Measurements from ENCODE around the gene LARP1.
"Not testable (repeated sequence)": the region's sequence is repeated elsewhere in the genome, so short reads cannot be mapped to it uniquely, and the experiment has no call there.

Gene LARP1

GRCh38 chr5:154830596-154830995 lies 75.4 kb downstream of the LARP1 start:
- DNase-seq, result no peak

GRCh38 chr5:154831451-154831850 lies 76.3 kb downstream of the LARP1 start:
- DNase-seq, result no peak

- DNase-seq, result not testable (repeated sequence)
These were observed 77.6 kb downstream of the LARP1 start for GRCh38 chr5:154832804-154833203.

- DNase-seq, result no peak
These were observed 78.9 kb downstream of the LARP1 start for GRCh38 chr5:154834053-154834452.

GRCh38 chr5:154835701-154836052 lies 80.5 kb downstream of the LARP1 start:
- DNase-seq, result not testable (repeated sequence)

GRCh38 chr5:154836225-154836624 lies 81.0 kb downstream of the LARP1 start:
- DNase-seq, result no peak

GRCh38 chr5:154837009-154837901 lies 82.1 kb downstream of the LARP1 start:
- no peak for DNase-seq

GRCh38 chr5:154840435-154841272 lies 85.5 kb downstream of the LARP1 start:
- no peak for DNase-seq

- no peak for DNase-seq
These were observed 86.1 kb downstream of the LARP1 start for GRCh38 chr5:154841273-154841661.

GRCh38 chr5:154842689-154843530 lies 87.7 kb downstream of the LARP1 start:
- no peak for DNase-seq

GRCh38 chr5:154844809-154845208 lies 89.6 kb downstream of the LARP1 start:
- no peak for DNase-seq

GRCh38 chr5:154849264-154849785 lies 94.1 kb downstream of the LARP1 start:
- no peak for DNase-seq

GRCh38 chr5:154849791-154850201 lies 94.6 kb downstream of the LARP1 start:
- DNase-seq, result no peak

- DNase-seq, result peak; percentile 50
These were observed 95.3 kb downstream of the LARP1 start, which contains the start of gene FAXDC2 for GRCh38 chr5:154850255-154851062. Gene FAXDC2, minus strand, starts transcription at chr5:154850603. Its CDS starts 12,425 bp downstream, at chr5:154838178.

- no peak for DNase-seq
These were observed 96.2 kb downstream of the LARP1 start for GRCh38 chr5:154851351-154851750.

GRCh38 chr5:154857530-154858296 lies 102.5 kb downstream of the LARP1 start:
- DNase-seq, result peak; percentile 95

GRCh38 chr5:154858297-154858971 lies 103.3 kb downstream of the LARP1 start, which contains the start of gene CNOT8:
Gene CNOT8, plus strand, starts transcription at chr5:154858627. Its CDS starts 4,652 bp downstream, at chr5:154863279.
- peak; percentile 93 for DNase-seq

- DNase-seq, result peak; percentile 41
These were observed 104.0 kb downstream of the LARP1 start for GRCh38 chr5:154858972-154859871.

GRCh38 chr5:154860123-154860522 lies 104.9 kb downstream of the LARP1 start:
- DNase-seq, result peak; percentile 31

All from kidney glomerular epithelial cell (primary cell).